ENCODE results near the gene MAN1C1. TPM values are rescaled to one million over a fixed set of nuclear protein-coding genes. Genes with fewer than 3 reads are reported as not detected.
A peak's percentile ranks its signal among the peaks of the same experiment; 100 is the strongest.
"Not testable (repeated sequence)": the region's sequence is repeated elsewhere in the genome, so short reads cannot be mapped to it uniquely, and the experiment has no call there.

MAN1C1 gene
- total RNA-seq, 2 donors from 2014 or later: 1.7 to 6.0 TPM

DNA sequence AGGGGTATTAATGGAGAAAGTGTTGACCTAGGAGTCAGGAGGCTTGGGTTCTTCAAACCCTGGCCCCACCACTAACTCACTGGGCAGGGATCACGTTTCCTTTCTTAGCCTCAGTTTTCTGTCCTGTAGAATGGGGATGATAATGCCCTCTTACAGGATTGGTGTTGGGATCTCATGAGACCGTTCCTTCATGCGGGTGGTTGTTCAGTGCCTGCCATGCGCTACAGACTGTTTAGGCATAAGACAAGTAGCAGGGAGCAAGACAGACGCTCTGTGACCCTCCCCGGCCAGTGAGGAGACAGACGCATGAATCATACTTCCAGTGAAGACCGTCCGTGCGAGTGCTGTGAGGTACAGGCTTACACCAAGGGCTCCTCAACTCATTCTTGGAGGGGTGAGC, 81.7 kb downstream of the MAN1C1 start:
- intact Hi-C loops (cut with DNase I, micrococcal nuclease): no loop called here
- ATAC-seq (no peak), DNase-seq (no peak)

DNA sequence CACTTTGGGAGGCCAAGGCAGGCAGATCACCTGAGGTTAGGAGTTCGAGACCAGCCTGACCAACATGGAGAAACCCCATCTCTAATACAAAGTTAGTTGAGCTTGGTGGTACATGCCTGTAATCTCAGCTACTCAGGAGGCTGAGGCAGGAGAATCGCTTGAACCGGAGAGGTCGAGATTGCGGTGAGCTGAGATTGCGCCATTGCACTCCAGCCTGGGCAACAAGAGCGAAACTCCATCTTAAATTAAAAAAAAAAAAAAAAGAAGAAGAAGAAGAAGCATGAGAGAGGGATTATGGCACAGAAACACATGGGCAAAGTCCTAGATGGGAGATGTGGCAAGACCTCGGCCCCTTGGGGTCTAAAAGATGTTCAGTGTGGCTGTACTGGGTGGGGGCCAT, 82.5 kb downstream of the MAN1C1 start:
- ATAC-seq; intact Hi-C loops (cut with DNase I, micrococcal nuclease); DNase-seq: not testable (repeated sequence)

DNA sequence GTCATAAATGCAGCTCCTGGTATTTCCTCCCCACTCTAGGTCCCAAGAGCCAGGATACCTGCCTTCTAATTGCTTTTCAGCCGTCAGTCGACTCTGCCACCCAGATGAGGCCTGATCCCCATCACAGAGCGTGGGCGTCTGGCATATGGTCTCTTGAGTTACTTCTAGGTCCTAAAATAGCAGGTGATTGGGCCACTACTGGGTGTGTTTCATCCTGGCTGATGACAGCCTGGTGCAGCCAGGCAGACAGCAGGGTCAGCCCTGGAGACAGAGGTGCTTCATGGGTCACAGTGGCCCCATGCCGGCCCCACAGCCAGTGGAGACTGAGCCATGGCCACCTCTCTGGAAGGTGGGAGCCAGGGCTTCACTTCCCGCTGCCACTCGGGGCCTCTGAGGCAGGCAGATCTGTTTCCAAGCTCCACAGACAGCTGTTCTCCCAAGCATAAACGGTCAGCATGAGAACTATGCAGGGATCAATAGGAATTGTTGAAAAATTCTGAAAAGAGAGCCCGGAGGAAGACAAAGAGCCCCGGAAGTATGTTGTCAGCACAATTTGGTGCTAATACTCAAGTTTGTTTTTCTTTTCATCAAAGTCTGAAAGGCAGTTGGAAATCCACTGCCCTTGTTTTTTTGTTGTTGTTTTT, 83.0 kb downstream of the MAN1C1 start:
- ATAC-seq (no peak), DNase-seq (no peak)
- intact Hi-C loops (cut with DNase I, micrococcal nuclease): no loop called here

GRCh38 chr1:25700144-25700523, 83.5 kb downstream of the MAN1C1 start:
- ATAC-seq (no peak), DNase-seq (no peak)
- intact Hi-C loops (cut with DNase I, micrococcal nuclease): no loop called here

GRCh38 chr1:25700626-25701025, 84.0 kb downstream of the MAN1C1 start:
- DNase-seq: no peak
- intact Hi-C loops (cut with DNase I, micrococcal nuclease): no loop called here
- ATAC-seq: no peak

GRCh38 chr1:25701030-25701785, 84.6 kb downstream of the MAN1C1 start:
- ATAC-seq: no peak
- DNase-seq: no peak
- intact Hi-C loops (cut with DNase I, micrococcal nuclease): no loop called here

GRCh38 chr1:25702101-25702775, 85.6 kb downstream of the MAN1C1 start:
- no peak for DNase-seq
- intact Hi-C loops (cut with DNase I, micrococcal nuclease): no loop called here

GRCh38 chr1:25703041-25703440, 86.5 kb downstream of the MAN1C1 start:
- ATAC-seq (no peak), DNase-seq (no peak)
- intact Hi-C loops (cut with DNase I, micrococcal nuclease): no loop called here

More at GRCh38 chr1:25702101-25702775, 85.6 kb downstream of the MAN1C1 start:
- ATAC-seq: no peak

DNA sequence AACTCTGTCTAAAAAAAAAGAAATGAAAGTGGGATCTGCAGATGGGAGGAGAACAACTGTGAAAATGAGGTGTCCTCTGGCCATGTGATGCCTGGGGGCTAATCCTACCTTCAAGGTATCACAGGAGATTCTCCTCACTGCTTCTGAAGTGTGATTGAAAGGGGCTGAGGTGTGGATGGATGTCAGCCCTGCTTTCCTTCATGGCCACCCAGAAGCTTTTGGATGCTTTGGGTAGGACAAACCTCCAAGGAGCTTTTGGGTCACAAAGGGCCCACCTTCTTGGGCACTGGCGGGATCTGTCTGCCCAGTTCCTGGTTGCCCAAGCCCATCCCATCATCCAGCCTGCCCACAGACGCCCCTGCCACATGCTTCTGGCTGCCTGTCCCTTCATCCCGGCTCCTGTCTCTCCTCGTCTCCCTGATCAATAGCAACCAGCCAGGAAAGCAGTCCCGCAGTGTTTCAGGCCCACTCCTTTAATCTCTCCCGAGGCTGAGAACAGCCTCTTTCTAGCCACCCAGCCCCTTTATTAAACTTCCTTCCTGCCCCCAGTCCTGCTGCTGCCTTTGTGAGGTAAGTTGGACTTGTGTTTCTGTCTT, 87.2 kb downstream of the MAN1C1 start:
- intact Hi-C loops (cut with DNase I, micrococcal nuclease): no loop called here
- DNase-seq: no peak
- ATAC-seq: no peak

- no peak for DNase-seq
- intact Hi-C loops (cut with DNase I, micrococcal nuclease): no loop called here
Measured at GRCh38 chr1:25704267-25704691, 87.7 kb downstream of the MAN1C1 start.

DNA sequence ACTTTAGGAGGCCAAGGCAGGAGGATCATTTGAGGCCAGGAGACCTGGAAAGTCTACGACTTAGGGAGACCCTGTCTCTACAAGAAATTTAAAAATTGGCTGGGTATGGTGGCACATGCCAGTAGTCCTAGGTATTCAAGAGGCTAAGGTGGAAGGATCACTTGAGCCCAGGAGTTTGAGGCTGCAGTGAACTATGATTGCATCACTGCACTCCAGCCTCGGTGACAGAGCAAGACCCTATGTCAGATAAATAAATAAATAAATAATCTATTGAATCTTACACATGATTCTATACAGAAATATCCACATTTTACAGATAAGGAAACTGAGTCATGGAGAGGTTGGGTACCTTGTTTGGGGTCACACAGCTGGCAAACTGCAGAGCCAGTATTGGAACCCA, 89.1 kb downstream of the MAN1C1 start:
- intact Hi-C loops (cut with DNase I, micrococcal nuclease): no loop called here
- DNase-seq: no peak
- no peak for ATAC-seq

More at GRCh38 chr1:25704267-25704691, 87.7 kb downstream of the MAN1C1 start:
- peak; percentile 33 for ATAC-seq

DNA sequence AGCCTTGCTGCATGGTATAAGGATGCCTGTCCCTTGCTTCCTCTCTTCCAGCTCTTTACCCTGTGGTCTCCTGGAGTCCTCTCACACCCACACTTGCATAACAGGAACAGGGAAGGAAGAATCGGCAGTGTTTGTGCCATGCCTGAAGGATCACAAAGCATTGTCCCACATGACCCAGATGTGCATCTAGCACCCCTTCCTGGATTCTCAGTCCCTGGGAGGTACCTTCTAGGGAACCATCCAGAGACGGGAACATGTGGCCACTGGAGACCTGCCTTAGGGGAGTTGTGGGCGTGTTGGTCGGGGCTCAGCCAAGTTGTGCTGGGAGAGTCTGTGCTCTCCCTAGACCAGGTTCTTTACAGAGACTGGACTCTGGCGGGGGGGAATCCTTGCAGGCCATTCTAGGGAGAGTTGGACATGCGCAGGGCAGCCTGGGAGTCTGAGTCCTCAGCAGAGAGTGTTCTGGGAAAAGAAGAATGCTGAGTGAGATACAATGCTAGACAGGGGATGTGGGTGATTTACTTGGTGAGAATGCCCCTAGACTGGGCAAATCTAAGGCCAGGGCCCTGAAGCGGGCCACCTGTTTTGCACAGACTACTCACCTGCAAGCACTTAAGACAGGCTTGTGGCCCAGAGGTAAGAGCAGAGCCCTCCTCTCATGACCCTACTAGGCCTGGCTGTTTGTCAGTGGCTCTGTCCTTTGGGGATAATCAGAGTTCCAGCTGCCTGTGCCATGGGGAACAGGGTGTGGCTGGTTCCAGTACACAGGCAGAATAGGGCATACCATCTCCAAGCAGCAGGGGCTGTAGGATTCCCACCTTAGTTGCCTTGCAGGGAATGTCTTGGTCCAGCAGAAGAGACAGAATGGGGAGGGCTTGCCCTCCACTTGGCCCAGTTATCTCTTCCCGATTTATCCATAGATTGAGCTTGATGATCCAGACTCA, 89.8 kb downstream of the MAN1C1 start:
- ATAC-seq: no peak
- DNase-seq: no peak
- intact Hi-C loops (cut with DNase I, micrococcal nuclease): no loop called here

DNA sequence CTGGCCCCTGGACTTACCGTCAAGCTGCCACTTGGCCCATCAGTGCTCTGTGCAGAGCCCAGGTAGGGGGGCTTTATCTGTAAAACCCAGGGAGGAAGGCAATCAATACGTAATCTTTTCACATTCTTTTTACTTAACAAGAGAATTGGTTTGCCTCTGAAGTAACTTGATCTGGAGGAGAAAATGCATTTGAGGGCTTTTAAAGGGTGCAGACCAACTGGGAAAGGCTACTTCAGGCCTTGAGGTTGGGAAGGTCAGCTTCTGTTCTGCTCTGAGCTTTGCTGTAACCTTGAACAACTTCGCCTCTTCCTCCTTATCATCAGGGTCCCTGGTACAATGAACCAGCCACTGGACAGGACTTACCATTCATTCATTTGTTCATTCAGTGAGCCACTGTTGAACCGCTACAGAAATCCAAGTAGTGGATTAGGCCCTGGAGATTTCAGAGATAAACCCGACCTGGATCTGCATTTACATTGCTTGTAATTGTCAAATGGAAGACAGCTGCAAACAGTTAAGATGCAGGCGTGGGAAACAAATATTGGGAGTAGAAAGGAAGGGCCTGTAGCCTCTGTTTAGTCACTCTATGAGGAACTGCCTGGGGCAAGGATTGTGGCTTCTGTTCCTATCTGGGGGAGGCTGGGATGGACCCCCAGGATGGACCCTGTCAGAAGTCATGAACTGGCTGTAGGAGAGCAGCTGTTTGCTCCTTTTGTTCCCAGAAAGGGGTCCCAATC, 90.9 kb downstream of the MAN1C1 start:
- DNase-seq: no peak
- no peak for ATAC-seq
- intact Hi-C loops (cut with DNase I, micrococcal nuclease): no loop called here

DNA sequence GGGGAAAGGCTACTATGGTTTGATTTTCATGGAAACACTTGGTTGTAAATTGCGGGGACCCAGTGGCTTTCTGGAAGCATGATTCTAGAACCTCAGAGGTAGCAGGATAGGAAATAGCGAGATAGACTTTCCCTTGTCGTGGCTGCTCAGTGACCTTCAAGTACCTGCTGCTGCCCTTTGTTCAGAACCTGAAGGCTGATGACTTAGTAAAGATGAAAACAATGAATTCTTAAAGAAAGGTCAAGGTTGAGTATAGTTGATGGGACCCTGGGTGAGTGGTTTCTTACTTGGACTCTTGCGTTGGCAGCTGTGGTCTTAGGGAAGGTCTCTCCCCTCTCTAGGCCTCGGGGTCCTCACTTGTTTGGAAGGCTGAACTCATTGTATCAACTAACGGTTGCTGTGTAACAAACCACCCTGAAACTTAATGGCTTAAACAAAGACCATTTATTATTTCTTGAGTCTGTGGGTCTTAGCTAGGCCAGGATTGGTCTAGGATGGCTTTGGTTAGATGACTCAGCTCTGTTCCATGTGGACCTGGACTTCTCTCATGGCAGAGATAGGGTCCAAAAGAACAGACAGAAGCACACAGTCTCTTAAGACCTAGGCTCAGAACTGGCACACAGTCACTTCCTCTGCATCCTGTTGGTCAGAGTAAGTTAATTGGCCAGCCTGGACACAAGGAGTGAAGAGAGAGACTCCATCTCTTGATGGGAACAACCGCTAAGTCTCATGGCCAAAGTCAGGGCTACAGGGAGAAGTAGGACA, 94.2 kb downstream of the MAN1C1 start:
- DNase-seq (no peak), ATAC-seq (no peak)
- intact Hi-C loops (cut with DNase I, micrococcal nuclease): no loop called here

DNA sequence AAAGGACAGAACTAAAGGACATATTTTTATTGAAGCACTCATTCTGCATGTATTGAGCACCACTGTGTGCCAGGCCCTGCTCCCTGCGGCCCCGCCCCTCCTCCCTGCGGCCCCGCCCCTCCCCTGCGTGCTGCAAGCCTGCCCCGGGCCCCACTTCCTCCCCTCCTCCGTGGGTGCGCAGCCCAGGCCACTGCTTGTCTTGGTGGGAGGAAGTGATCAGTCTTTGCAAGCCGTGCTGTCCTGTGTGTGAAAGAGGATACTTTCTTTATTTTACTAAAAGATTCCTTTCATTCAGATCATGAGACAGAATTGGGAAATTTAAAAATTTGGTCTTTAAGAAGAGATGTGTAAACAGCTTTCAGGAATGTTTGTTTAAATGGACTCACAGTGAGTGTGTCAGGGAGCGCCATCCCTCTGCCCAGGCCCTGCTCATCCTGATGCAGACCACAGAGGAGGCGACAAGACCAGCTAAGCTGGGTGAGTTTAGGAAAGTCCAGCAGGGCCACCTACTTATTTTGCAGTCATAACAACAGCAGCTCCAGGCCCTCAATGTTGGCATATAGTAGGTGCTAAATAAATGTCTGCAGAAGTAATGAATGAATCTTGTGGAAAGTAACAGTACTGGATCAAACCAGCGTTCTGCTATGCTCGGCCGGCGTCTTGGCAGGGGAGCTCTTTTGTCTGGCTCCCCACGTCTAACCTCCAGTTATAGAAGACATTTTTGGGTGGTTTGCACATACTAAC, 95.1 kb downstream of the MAN1C1 start:
- DNase-seq (peak in 1 of 2 donors; percentile 35), ATAC-seq (peak; percentile 40)

GRCh38 chr1:25712299-25712970, 95.8 kb downstream of the MAN1C1 start:
- DNase-seq (no peak), ATAC-seq (no peak)
- intact Hi-C loops (cut with DNase I, micrococcal nuclease): no loop called here

More for the DNA sequence above, 95.1 kb downstream of the MAN1C1 start:
- intact Hi-C loops (cut with DNase I, micrococcal nuclease): no loop called here

All from left colon (tissue), 2 donors.